ENCODE results near the gene MAST4. TPM values are rescaled to one million over a fixed set of nuclear protein-coding genes. Genes with fewer than 3 reads are reported as not detected.

MAST4 gene
- total and polyA plus RNA-seq, 2 experiments from 2014 or later = 4.2 to 6.0 TPM

DNA sequence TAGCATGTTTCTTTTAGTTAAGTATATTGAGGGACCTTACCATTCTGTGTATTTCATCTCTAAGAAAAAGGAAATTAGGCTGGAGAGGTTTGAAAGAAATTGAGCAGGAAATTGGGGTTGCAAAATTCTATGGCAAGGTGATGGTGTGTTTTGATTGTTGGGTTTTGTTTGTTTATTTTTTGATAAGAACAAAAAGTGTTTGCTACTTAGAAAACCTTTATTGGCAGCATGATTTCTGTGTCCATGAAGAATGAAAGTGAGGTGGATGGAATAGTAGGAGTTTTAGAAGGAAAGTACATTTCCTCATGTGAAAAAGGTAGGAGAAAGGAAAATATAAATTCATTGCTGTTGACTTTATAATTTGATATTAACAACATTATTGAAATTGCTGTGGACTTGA is 433.3 kb downstream of the MAST4 start:
- Histone ChIP-seq H3K79me2 (ENCODE audit: insufficient read depth) (peaks cover 25% of the 10 kb centered on the region), H3K4me2 (ENCODE audit: unreplicated experiment) (no peak overlapping the region), H3K4me3 (no peak overlapping the region), H2AFZ (no peak overlapping the region), H3K9ac (no peak overlapping the region), H3F3A (ENCODE audit: insufficient read depth) (peaks cover 8% of the 10 kb centered on the region; the same call in 1 of the 2 replicates), H3K9me2 (ENCODE audit: insufficient read depth) (0 out of 2 replicates have a peak, but pooled peaks cover 5% of the 10 kb centered on the region), H4K20me1 (ENCODE audit: insufficient read depth) (no peaks in the 10 kb centered on the region), H3K27me3 (replicated peaks; ENCODE audit: insufficient read depth) (no peaks in the 10 kb centered on the region), H3K27ac (no peak overlapping the region), H3K9me3 (ENCODE audit: low read depth) (no peaks in the 10 kb centered on the region), H3K36me3 (ENCODE audit: low read depth) (no peaks in the 10 kb centered on the region), H3K4me1 (ENCODE audit: insufficient read depth) (peaks cover 37% of the 10 kb centered on the region)
- TF ChIP-seq EZH2 (IDR thresholded peaks at IDR 0.05; ENCODE audit: insufficient read depth, poor library complexity, severe bottlenecking) = no peak
- TF ChIP-seq EZH2phosphoT487 (IDR thresholded peaks at IDR 0.05; ENCODE audit: insufficient read depth, low read depth) = no peak
- in situ Hi-C loops (cut with MboI) = no loop called here
- no peak for DNase-seq

DNA sequence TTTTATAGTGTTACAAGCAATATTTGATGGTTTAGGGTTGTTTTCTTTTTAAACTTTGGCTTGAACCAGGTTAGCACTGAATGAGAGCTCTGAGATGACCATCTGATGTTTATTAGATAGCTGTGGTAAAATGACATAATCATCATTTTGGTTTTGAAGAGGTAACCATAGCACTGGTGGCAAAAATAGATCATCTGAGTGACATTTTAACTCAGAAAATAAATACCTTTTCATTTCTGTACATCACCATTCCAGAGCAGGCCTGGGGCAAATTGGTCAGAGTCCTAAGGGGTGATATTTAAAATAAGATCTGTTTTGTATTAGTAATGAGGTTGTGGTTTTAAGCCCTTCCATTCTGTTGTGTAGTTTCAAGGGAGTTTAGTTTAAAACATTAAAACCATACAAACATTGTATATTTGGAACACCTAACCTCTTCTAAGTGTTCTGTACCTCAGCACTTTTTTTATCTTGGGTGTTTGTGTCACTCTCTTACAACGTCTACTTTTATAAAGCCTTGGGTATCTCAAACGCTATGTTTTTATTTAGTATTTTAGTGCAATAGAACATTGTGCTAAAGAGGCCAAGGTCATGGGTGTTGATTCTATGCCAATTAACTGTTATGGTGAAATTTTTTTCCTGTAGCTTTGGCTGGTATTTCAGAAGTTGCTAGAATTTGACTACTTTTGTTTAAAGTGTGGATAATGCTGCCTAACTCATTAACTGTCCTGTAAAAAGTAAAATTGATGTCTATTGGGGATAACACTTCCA is 434.3 kb downstream of the MAST4 start:
- peaks cover 8% of the 10 kb centered on the region; the same call in 1 of the 2 replicates for H3F3A ChIP-seq (ENCODE audit: insufficient read depth)
- no peaks in the 10 kb centered on the region for H3K27me3 ChIP-seq (replicated peaks; ENCODE audit: insufficient read depth)
- H3K36me3 ChIP-seq (ENCODE audit: low read depth) = no peaks in the 10 kb centered on the region
- WGBS, 2 experiments (ENCODE audit: low coverage in 1 of 2, low lambda C conversion rate in 2 of 2, missing lambda C conversion rate in 2 of 2) = 5 to 18% methylated on average over 2 of the region's 2 CpGs
- H3K9me2 ChIP-seq (ENCODE audit: insufficient read depth) = 0 out of 2 replicates have a peak, but pooled peaks cover 5% of the 10 kb centered on the region
- DNase-seq = peak; percentile 64
- H3K4me2 ChIP-seq (ENCODE audit: unreplicated experiment) = peak overlapping the region; percentile 31
- H2AFZ ChIP-seq = no peak overlapping the region
- H3K4me1 ChIP-seq (ENCODE audit: insufficient read depth) = peaks cover 37% of the 10 kb centered on the region
- peaks cover 27% of the 10 kb centered on the region for H3K79me2 ChIP-seq (ENCODE audit: insufficient read depth)
- in situ Hi-C loops (cut with MboI) = no loop called here
- no peak overlapping the region for H3K4me3 ChIP-seq
- H3K27ac ChIP-seq = peak overlapping the region; percentile 59
- H3K9me3 ChIP-seq (ENCODE audit: low read depth) = no peaks in the 10 kb centered on the region
- TF ChIP-seq EZH2 (IDR thresholded peaks at IDR 0.05; ENCODE audit: insufficient read depth, poor library complexity, severe bottlenecking) (no peak), EZH2phosphoT487 (IDR thresholded peaks at IDR 0.05; ENCODE audit: insufficient read depth, low read depth) (no peak)
- no peaks in the 10 kb centered on the region for H4K20me1 ChIP-seq (ENCODE audit: insufficient read depth)
- H3K9ac ChIP-seq = peak overlapping the region; percentile 16; the same call in 1 of the 2 replicates

DNA sequence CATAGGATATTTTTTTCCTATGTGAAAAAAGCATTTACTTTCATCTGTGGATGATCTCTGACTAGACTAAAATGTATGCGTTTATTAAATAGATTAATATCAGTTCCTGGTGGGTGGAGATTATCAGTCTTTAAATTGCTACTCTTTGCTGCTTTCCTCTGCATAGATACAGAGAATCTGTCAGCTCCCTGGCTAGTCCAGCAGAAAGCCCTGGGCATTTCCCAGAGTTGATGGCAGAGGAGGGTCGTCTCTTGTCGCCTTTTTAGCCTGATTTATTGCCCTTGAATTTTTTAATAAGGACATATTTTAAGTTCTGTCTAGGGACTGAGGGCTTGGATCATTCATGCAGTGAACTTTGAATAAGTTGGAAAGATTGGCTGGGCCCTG is 434.9 kb downstream of the MAST4 start:
- Histone ChIP-seq H3K9me2 (ENCODE audit: insufficient read depth) (0 out of 2 replicates have a peak, but pooled peaks cover 5% of the 10 kb centered on the region), H3K27ac (peak overlapping the region; percentile 59), H3K9ac (peak overlapping the region; percentile 16; the same call in 1 of the 2 replicates), H3K4me2 (ENCODE audit: unreplicated experiment) (peak overlapping the region; percentile 31), H4K20me1 (ENCODE audit: insufficient read depth) (no peaks in the 10 kb centered on the region), H3K79me2 (ENCODE audit: insufficient read depth) (peaks cover 27% of the 10 kb centered on the region), H3K4me1 (ENCODE audit: insufficient read depth) (peaks cover 37% of the 10 kb centered on the region), H3K36me3 (ENCODE audit: low read depth) (no peaks in the 10 kb centered on the region), H3F3A (ENCODE audit: insufficient read depth) (peaks cover 8% of the 10 kb centered on the region; the same call in 1 of the 2 replicates), H3K4me3 (no peak overlapping the region), H2AFZ (no peak overlapping the region), H3K27me3 (replicated peaks; ENCODE audit: insufficient read depth) (no peaks in the 10 kb centered on the region), H3K9me3 (ENCODE audit: low read depth) (no peaks in the 10 kb centered on the region)
- 55 to 56% methylated on average over 3 of the region's 3 CpGs for WGBS, 2 experiments (ENCODE audit: low coverage in 1 of 2, low lambda C conversion rate in 2 of 2, missing lambda C conversion rate in 2 of 2)
- in situ Hi-C loops (cut with MboI) = no loop called here
- no peak for DNase-seq
- TF ChIP-seq EZH2phosphoT487 (IDR thresholded peaks at IDR 0.05; ENCODE audit: insufficient read depth, low read depth) (no peak), EZH2 (IDR thresholded peaks at IDR 0.05; ENCODE audit: insufficient read depth, poor library complexity, severe bottlenecking) (no peak)

DNA sequence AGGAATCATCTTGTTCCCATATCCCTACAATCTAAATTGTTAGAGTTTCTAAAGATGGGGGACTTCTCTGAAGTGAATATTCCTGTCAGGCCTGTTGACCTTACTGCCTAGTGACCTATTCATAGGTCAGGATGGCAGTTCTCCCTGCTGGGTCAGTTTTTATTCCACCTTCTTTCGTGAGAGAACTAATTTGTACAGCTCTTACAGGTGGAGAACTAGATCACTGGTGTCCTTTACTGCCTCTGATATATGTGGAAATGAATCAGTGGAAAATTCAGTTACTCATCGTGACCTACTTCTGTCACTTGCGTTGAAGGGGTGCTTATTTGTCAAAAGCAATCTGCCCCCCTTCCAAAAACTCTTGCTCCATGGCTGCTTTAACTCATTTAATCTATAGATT is 435.5 kb downstream of the MAST4 start:
- in situ Hi-C loops (cut with MboI) = no loop called here
- peaks cover 27% of the 10 kb centered on the region for H3K79me2 ChIP-seq (ENCODE audit: insufficient read depth)
- H3F3A ChIP-seq (ENCODE audit: insufficient read depth) = peaks cover 8% of the 10 kb centered on the region; the same call in 1 of the 2 replicates
- no peak overlapping the region for H3K9ac ChIP-seq
- H3K9me3 ChIP-seq (ENCODE audit: low read depth) = no peaks in the 10 kb centered on the region
- H3K9me2 ChIP-seq (ENCODE audit: insufficient read depth) = 0 out of 2 replicates have a peak, but pooled peaks cover 5% of the 10 kb centered on the region
- TF ChIP-seq EZH2phosphoT487 (IDR thresholded peaks at IDR 0.05; ENCODE audit: insufficient read depth, low read depth) = no peak
- H4K20me1 ChIP-seq (ENCODE audit: insufficient read depth) = no peaks in the 10 kb centered on the region
- DNase-seq = peak; percentile 41
- no peaks in the 10 kb centered on the region for H3K27me3 ChIP-seq (replicated peaks; ENCODE audit: insufficient read depth)
- H3K27ac ChIP-seq = no peak overlapping the region
- 53 to 58% methylated on average over 3 of the region's 3 CpGs for WGBS, 2 experiments (ENCODE audit: low coverage in 1 of 2, low lambda C conversion rate in 2 of 2, missing lambda C conversion rate in 2 of 2)
- no peaks in the 10 kb centered on the region for H3K36me3 ChIP-seq (ENCODE audit: low read depth)
- H3K4me1 ChIP-seq (ENCODE audit: insufficient read depth) = peaks cover 37% of the 10 kb centered on the region
- H3K4me2 ChIP-seq (ENCODE audit: unreplicated experiment) = no peak overlapping the region
- H3K4me3 ChIP-seq = no peak overlapping the region
- no peak overlapping the region for H2AFZ ChIP-seq
